ENCODE data around the gene DBH. TPM values are rescaled to one million over a fixed set of nuclear protein-coding genes. Genes with fewer than 3 reads are reported as not detected.

The DBH gene
- total RNA-seq, 1 experiment from 2014 or later, result not detected

- Histone ChIP-seq H3K4me1 (replicated peaks) (peaks cover 34% of the 10 kb centered on the region), H3K27me3 (replicated peaks) (no peaks in the 10 kb centered on the region), H3K36me3 (peaks cover 45% of the 10 kb centered on the region), H3K27ac (no peak overlapping the region), H3K9me3 (replicated peaks) (no peaks in the 10 kb centered on the region), H3K4me3 (no peak overlapping the region)
- DNase-seq (ENCODE audit: low read depth in 1 of 2, low spot score in 2 of 2), result no peak
Observed at GRCh38 chr9:133708246-133709014, 72.3 kb downstream of the DBH start.

Other genes with a start within 250 kb of the DBH start
- gene REXO4, start 218.4 kb upstream of the DBH start, total RNA-seq (2014; rRNA removed; shearing (Covaris generic)), result 15.6 and 21.6 TPM in 2 replicates
- gene ADAMTS13, start 214.0 kb upstream of the DBH start, total RNA-seq (2014; rRNA removed; shearing (Covaris generic)), result 0.24 and 0.88 TPM in 2 replicates
- gene CACFD1, start 176.4 kb upstream of the DBH start, total RNA-seq (2014; rRNA removed; shearing (Covaris generic)), result 2.9 and 3.4 TPM in 2 replicates
- gene SLC2A6, start 157.3 kb upstream of the DBH start, total RNA-seq (2014; rRNA removed; shearing (Covaris generic)), result 22.6 and 25.0 TPM in 2 replicates
- gene MYMK, start 111.4 kb upstream of the DBH start, total RNA-seq (2014; rRNA removed; shearing (Covaris generic)), result not detected in 2 replicates
- gene ADAMTSL2, start 101.7 kb upstream of the DBH start, total RNA-seq (2014; rRNA removed; shearing (Covaris generic)), result not detected in 2 replicates
- gene FAM163B, start 27.0 kb upstream of the DBH start, total RNA-seq (2014; rRNA removed; shearing (Covaris generic)), result not detected in 2 replicates
- gene SARDH, start 102.0 kb downstream of the DBH start, total RNA-seq (2014; rRNA removed; shearing (Covaris generic)), result 15.3 and 20.9 TPM in 2 replicates